ENCODE data around the gene MRTFB. TPM values are rescaled to one million over a fixed set of nuclear protein-coding genes. Genes with fewer than 3 reads are reported as not detected.
"Not testable (repeated sequence)": the region's sequence is repeated elsewhere in the genome, so short reads cannot be mapped to it uniquely, and the experiment has no call there.

Gene MRTFB
- total RNA-seq, 1 donor from 2014 or later = 30.9 TPM

- DNase-seq = no peak
Observed at GRCh38 chr16:14104066-14104465, 32.9 kb downstream of the MRTFB start.

DNA sequence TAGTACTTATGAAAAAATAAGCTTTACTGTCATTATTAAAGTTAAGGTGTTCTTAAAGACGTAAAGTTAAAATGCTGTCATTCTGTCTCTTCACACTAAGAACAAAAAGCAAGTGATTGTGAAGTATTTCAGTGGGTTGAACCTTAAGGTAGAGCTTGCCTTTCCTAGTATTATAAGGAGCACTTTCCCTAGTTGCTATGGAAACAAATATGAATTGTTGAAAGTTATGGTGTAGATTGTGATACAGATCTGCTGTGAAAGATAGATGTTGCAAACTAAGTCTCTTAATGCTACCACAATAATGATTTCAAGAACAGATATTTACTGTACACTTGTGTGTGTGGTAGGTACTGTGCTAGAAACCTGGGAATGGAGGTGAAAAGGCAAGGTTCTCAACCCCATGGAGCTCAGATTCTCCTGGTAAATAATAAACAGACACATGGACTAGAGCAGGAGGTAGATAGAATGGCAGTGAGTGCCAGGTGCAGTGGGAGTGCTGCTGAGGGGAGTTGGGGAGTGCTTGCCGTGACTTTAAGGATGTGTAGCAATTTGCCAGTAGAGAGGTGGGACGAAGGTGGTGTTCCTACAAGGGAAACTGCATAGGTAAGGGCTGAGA lies 34.7 kb downstream of the MRTFB start:
- DNase-seq = no peak

DNA sequence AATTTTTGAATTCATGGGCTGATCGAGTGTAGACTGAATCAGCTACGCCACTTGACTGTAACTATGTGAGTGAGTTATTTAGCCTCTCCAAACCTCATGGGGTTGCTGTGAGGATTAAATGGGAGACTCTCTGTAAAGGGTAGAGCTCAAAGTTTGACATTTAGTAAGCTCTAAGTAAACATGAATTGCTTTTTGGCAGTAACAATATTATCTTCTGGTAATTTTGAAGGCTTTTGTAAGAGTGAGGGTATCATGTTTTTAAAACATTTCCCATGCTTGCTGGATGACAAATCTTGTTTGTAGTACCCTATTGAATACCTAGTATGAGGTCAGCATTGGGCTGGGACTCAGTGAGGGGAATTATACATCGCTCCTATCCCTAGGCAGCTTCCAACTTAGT lies 35.3 kb downstream of the MRTFB start:
- DNase-seq = peak; percentile 44

GRCh38 chr16:14106961-14107360 lies 35.8 kb downstream of the MRTFB start:
- no peak for DNase-seq

DNA sequence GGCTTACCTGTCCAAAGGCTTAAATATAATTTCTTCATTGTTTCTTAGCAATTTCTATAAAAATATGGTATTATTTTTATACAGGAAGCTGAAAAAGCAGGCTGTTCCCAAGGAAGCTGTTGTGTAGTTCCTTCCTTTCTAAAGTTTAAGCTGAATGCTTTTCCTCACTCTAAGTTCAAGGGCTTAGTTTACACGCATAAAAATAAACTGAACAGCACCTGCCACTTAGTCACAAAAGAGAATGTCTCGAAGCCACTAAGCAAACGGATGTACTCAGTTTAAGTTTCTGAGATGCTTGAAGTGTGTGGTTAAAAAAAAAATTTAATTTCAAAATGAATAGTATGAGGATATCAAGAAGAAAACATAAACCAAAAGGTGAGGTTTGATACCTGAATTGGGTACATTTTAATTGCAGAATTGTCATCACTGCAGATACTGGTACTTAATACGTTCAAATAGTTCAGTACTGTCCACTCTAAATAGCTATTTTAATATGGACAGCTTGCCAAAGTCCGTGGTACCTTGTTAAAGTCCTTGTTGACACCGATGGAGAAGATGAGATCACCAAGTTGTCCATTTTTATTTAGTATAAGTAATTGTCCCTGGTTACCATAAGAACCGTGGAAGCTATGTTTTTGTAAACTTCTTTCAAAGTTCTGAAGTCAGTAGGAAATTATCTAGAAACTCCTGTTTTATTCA lies 38.1 kb downstream of the MRTFB start:
- no peak for DNase-seq

GRCh38 chr16:14109782-14110727 lies 38.9 kb downstream of the MRTFB start:
- DNase-seq = no peak

- no peak for DNase-seq
Observed at GRCh38 chr16:14110728-14111251, 39.7 kb downstream of the MRTFB start.

- peak; percentile 35 for DNase-seq
Observed at GRCh38 chr16:14111713-14112538, 40.8 kb downstream of the MRTFB start.

DNA sequence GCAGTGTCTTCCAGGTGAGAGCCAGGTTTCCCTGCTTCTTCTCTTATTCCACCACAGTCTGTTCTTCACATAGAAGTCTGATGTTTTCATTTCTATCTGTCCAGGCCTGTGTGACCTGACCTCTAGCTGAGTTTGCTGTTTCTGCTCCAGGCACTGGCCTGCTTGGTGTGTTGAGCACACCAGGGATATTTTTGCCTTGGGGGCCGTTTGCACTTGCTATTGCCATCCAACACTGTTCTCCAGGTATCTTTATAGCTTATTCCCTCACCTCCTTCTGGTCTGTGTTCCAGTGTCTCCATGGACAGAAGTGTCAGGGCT lies 41.4 kb downstream of the MRTFB start:
- DNase-seq = no peak

GRCh38 chr16:14113344-14113743 lies 42.2 kb downstream of the MRTFB start:
- no peak for DNase-seq

- no peak for DNase-seq
Observed at GRCh38 chr16:14117051-14117450, 45.9 kb downstream of the MRTFB start.

DNA sequence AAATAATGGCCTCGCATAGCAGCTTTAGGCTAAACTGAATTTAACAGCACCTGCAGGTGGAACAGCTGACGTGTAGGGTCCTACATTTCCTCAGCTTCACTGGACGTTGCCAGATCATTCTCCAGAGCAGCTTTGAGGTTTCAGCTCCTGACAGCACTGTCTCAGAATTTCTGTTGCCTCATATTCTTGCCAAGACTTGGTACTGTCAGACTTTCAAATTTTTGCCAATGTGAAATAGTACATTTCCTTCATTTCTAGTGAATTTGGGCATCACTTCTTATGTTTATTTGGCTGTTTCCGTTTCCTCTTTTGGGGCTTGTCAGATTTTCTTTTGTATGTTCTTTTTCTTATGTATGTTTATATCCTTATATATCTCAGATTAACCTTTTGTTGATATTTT lies 48.7 kb downstream of the MRTFB start:
- no peak for DNase-seq

DNA sequence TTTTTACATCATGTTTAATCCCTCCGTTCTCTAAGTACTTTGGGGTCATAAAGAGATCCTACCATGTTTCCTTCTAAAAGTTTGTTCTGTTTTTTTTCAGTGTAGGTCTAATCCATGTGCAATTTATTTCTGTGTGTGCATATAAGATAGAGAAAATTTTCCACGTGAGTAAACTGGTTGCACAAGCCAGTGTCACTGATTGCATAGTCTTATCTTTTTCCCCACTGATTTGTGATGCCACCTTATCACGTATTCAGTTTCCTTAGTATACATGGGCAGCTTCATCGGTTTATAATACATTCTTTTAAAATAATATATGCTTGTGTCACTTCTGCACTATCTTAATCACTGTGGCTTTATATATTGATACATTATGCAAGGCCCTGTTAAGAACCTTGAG lies 49.2 kb downstream of the MRTFB start:
- DNase-seq = no peak

DNA sequence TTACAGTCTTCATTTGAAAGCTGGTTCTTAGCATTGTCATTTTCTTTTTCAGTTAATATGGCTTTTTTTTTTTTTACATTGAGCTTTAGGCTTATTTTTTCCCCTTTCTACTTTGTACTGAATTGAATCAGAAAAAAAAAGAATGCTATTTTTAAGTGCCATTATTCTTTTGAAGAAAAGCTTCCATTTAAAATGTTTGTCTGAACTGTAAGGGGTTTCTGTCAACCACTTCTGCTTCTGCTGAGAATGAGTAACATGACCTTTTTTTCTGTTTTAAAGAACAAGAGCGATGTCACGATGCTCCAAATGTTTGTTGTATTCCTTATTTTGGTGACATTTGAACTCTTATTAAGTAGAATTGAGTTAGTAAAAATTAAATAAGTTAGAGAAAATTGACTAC lies 50.0 kb downstream of the MRTFB start:
- no peak for DNase-seq

DNA sequence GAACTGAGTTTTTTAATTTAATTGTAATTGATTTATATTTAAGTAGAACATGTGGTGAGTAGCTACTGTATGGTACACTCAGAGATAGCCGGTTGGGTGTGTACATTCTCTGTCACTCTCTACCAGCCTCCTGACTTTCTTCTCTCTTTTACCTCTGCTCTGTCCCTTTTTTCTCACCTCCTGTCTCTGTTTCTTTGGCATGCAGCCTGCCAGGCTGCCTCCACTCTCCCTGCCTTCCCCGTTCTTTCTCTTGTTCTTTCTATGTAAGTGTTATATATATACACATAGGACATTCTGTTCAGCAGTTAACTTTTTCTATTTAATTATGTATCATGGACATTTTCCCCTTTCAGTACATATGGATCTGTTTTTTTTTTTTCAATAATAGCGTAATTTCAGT lies 50.8 kb downstream of the MRTFB start:
- no peak for DNase-seq

DNA sequence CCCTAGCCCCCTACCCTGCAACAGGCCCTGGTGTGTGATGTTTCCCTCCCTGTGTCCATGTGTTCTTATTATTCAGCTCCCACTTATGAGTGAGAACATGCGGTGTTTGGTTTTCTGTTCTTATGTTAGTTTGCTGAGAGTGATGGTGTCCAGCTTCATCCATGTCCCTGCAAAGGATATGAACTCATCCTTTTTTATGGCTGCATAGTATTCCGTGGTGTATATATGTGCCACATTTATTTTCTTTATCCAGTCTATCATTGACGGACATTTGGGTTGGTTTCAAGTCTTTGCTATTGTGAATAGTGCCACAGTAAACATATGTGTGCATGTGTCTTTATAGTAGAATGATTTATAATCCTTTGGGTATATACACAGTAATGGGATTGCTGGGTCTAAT lies 51.3 kb downstream of the MRTFB start:
- DNase-seq = not testable (repeated sequence)

DNA sequence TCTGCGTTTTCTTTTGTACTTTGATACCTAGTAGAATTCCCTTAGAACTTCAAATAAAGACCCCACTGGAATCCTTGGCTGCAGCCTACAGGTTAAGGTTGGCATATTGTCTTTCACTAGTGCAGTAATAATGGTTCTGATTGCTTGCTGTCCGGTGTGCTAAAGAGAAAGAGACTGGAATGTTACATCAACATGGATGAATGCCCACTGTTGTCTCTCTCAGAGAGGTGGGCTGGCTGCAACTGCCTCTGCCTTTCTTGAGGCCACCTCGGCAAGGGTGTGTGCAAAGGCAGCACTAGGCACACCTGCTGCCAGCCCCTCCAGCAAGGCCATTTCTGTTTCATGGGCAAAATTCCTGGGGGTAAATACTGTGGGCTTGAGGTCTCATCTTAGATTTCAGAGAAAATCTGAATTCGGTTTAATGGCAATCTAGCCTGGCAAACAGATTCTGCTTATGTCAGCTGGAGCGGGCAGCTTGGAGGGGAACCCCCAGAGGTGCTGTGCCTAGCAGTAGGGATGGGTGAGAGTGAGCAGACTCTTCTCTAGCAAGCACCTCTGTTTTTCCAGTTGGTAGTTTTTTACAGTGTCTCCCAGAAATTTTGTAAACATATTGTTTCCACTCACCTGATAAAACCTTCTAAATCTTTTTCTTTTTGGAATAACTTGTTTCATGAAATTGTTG lies 54.0 kb downstream of the MRTFB start:
- DNase-seq = no peak

DNA sequence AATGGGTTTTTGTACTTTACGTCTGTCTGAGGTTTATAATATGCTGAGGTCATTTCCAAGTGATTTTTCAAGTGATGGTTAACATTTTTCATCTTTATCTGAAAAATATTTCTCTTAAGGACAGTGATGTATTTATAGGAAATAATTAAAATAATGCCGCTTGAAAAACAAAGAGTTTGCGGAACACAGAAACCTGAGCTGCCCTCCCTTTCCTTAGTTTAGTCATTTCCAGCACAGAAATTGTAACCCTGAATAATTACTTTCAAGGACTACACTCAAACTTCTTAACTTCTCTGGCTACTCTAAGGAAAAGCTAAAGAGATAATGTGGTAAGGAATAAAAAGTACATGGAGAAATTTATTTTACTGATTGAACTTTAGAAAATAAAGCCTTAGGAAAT lies 54.6 kb downstream of the MRTFB start:
- no peak for DNase-seq

DNA sequence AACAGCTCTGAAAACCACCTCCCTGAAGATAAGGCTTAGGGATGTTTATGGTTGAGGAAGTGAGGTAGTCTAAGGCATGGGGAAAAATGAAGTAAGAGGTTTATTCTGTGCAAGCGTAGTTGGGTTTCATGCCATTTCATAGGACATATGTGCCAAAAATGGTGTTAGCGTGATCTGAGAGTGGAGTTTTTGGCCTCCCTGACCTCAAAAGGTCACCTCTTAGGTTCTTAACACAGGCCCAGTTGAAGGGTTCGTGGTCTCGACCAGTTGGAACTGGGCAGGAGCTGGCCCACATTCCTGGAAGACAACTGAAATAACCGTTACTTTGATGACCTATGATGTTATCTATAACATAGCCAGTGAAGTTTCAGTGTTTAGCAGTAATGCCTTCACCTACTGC lies 57.0 kb downstream of the MRTFB start:
- no peak for DNase-seq

DNA sequence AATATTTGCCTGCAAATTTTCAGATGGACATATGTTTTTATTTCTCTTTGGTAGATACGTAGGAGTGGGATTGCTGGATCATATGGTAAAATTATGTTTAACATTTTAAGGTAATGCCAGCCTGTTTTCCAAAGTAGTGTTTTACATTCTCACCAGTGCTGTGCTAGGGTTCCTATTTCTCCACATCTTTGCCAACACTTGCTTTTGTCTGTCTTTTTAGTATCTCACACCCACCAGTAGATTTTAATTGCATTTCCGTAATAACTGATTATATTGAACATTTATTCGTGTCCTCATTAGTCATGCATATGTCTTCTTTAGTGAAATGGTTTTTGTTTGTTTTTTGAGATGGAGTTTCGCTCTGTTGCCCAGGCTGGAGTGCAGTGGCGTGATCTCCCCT lies 58.4 kb downstream of the MRTFB start:
- no peak for DNase-seq

Data from tongue (tissue), 2 donors.